GM21526 (cell line): ENCODE data around the gene WWOX.

Experiments used
- ATAC-seq: cut with Tn5 transposase; IDR thresholded peaks from one replicate; pipeline ENCODE4 v1.9.1; 2021; ENCODE audit warnings: moderate library complexity; ENCODE audit not compliant: unreplicated experiment, low FRiP score

WWOX gene

DNA sequence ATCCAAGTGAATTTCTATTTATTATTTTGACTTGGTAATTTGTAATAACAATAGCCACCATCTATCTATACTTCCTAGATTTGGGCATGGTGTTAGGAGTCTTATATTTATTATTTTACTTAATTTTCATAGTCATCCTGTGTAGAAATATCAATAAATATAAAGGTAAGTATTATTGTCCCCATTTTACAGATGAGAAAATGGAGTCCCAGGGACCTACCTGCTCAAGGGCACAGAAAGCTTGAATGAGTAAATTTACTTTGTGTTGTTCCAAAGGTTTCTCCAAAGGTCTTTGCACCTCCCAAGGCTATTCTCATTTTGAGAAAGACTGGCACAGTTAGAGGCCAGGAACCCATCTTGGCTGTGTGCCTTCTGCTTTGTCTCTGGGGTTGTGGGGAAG lies 738.3 kb downstream of the WWOX start:
- ATAC-seq: no peak

DNA sequence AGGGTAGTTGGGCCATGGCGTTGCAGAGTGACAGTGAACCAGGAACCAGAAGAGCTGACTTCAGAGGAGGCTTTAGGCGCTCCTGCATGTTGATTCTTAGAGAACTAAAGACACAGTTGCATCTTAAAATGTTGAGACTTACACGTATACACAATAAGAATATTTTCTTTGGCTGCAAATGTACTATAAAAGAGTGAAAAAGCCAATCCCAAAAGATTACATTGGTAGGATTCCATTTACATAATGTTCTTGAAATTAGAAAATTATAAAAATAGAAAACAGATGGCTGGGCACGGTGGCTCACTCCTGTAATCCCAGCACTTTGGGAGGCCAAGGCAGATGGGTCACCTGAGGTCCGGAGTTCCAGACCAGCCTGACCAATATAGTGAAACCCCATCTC lies 738.8 kb downstream of the WWOX start:
- no peak for ATAC-seq

DNA sequence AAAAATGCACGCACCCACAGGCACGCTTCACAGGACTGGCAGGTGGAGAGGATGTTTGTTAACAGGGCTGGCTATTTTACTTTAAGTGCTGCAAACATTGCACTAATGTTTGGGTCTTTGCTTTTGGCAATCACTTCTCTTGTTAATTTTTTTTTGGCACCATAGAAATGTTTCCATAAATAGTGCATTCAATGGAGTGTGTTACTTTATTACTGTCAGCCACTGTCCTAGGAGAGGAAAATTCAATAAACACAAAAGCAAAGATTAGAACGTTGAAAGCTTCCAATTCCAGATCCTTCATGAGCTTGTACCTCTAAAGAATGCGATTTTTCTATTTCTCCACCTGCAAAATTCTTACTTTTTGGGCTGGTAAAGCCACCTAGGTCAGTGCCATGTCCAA lies 743.5 kb downstream of the WWOX start:
- no peak for ATAC-seq

DNA sequence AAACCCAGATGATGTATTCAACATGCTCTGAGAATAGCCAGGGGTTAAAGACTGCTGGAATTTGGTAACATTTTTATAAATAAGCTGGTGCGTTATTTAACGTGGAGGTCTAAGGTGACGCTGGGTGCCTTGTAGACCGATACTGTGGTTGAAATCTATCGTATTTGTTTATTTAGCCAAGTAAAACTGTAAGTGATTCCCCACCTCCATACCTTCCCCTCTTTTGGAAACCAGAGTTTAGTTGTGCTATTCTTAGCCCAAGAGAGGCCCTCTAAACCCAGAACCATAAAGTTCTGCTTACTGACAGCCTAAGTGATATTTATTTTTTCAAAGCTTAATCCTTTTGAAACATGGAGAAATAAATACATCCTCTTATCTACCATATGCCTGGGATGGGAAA lies 744.5 kb downstream of the WWOX start:
- no peak for ATAC-seq

DNA sequence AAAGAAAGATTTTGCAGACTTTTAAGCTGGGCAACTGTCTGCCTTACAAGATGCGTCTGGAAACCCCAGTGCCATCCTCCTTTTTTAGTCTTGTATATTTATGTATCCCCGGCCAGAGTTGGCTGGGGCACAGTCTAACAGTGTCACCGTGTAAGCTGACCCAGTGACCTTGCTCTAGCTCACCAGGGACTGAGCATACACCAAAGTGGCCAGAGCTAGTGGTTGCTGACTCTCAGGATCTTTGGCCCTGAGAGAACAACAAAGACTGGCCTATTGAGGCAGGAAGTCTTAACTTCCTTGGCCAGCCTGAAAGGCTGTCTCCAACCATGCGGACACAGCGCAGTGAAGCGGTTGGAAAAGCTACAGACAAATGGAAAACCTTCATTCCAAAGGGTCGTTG lies 745.2 kb downstream of the WWOX start:
- no peak for ATAC-seq

DNA sequence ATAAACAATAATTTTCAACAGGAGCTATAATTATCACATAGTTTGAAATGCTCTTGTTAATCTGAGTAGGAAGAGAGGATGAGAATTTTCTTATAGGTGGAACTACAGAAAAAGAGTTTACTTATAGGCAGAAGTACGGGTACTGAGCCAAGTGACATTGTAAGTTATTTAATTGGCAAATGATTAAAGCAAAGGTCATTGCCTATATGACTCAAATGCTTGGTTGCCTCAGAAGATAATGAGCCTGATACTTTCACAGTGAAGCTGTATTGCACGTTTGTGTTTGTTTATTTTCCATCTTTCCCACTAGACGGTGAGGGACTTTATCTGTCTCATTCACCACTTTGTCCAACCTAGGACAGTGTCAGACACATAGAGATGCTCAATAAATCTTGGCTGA lies 751.8 kb downstream of the WWOX start:
- ATAC-seq: no peak

DNA sequence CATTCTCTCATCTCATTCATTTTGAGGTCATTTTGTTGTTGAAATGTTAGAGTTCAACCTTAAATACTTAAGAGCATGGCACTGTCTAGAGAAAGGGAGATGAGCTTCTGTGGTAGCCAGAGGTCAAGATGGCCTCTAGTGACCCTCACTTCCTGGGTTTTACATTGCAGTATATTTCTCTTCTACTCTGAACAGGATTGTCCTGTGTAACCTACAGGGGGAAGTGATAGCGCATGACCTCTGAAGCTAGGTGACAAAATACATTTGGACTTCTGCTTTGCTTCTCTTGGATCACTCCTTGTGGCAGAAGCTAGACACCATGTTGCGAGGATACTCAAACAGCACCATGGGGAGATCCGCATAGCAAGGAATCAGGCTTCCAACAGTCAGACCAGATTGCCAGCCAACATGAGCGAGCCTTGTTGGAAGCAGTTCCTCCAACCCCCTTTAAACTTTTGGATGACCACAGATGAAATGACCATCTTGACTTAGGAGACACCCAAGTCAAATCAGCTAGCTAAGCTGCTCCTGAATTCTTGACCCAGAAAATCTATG lies 752.7 kb downstream of the WWOX start:
- no peak for ATAC-seq

DNA sequence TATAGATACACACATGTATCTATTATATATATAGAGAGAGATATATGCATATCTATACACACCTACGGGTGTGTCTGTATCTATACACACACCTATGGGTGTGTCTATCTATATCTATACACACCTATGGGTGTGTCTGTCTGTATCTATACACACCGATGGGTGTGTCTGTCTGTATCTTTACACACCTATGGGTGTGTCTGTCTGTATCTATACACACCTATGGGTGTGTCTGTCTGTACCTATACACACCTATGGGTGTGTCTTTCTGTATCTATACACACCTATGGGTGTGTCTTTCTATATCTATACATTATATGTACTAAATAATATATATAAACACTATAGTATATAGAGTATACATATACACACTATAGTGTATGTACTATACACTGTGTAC lies 762.6 kb downstream of the WWOX start:
- no peak for ATAC-seq

DNA sequence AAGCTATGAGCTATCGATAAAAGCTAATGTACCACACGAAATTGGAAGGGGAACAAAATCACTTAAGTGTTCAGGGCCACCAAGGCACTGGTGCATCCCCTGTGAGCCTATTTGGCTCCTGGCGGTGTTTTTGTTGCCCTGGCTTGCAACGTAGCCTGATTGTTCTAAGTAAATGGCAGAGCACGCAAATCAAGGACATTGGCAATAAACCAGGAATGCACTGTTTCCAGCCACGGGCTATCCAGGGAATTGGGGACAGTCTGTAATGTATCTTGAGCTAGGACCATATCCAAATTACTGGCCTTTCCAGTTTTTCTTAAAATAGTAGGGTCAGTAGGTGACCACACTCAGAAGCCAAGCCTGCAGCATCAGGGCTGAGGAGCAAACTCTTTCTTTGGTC lies 767.1 kb downstream of the WWOX start:
- no peak for ATAC-seq

DNA sequence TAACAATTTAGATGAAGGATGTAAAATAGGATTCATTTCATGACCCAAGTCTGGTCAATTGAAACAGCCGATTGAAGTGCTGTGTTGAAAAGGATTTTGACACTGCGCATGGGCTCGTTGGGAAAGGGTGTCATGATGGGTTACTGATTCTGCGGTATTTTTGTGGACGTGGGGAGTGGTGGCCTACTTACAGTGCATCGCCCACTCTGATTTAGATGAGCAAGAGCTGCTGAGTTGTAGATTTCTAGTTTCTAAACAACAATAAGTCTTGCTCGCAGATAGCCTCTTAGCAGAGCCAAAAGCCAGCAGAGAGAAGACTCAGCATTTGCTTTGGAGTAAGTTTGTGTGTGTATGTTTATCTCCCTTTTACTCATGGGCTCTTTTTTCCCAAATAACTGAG lies 770.0 kb downstream of the WWOX start:
- no peak for ATAC-seq

DNA sequence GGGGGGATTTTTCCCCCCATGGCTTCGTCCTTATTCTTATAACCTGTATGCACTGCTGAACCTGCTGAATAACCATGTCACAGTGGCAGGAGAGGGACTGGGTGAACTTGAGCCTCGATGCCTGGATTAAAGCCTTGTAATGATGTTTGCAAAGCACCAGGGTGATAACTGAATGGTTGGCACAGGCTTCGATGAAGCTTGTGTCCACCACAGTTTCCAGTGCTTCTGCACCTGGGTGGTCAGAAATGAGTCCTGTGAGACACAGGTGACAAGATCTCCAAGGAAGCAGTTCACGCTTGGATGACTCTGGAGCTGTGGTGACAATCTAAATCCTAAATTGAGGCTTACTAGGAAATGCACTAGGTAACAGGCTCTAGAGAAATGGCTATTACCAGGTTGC lies 771.8 kb downstream of the WWOX start:
- no peak for ATAC-seq

DNA sequence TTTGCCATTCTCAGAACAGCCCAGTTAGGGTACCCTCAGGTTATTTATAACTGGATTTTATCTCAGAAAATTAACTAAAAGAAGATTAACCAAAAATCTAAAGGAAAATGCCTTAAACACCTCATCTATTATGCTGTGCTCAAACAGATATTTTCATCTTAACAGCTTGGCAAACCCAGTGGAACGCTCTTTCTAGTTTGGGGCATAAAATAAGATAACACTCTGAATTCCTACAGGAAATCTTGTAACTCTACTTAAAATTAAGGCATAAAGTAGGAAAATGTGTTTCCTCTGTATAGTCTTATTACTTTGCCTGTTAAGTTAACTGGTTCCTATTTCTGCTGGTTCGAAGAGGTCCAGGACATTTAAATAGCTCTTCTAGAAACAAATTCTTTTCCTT lies 777.2 kb downstream of the WWOX start:
- no peak for ATAC-seq

DNA sequence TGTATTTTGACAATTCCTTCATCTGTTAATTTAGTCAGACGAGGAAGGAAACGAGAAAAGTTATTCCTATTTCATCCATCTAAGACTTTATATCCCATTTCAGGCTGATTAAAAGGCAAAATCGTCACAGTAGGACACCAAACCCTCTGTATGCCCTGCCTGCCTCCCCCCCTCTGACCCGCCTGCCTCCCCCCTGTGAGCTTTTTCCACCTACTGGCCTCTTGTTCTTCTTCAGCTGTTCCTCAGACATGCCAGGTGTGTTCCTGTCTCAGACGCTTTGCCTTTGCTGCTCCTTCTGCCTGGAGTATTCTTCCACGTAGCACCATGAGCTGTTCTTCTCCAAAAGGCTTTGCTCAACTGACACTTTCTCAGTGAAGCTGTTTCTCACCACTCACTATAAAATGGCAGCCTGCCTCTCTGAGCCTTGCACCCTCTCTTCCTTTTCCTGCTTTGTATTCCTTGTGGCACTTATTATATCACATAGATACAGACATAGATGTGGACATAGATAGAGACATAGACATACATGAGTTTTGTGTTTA lies 777.7 kb downstream of the WWOX start:
- ATAC-seq: no peak

DNA sequence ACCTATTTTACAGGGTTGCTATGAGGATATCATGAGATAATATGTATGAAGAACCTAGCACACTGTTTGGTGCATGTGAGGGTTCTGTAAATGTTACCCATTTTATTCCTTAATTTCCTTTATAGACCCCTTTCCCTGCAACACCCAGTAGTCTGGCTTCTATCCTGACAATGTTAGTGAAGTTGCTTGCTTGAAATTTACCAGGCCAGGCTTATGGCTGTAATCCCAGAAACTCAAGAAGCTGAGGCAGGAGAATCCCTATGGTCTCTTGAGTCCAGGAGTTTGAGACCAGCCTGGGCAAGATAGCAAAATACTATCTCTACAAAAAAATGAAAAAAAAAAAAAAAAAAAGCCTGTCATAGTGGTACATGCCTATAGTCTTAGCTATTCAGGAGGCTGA lies 779.1 kb downstream of the WWOX start:
- no peak for ATAC-seq

DNA sequence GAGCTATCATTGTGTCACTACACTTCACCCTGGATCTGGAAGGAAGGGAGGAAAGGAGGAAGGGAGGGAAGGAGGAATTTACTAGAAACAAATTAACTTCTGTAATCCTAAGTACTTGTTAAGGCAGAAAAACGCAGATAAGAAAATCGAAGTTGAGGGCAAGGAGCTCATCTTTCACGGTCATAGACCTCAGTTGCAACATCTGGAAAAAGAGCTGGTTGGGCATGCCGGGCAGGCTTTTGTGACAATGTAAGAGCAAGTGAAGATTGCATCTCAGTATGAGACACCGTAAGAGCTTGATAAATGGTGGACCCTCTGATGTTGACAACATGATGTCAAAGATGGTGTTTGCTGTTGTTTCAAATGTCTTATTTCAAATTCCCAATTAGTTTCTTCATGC lies 779.6 kb downstream of the WWOX start:
- no peak for ATAC-seq

DNA sequence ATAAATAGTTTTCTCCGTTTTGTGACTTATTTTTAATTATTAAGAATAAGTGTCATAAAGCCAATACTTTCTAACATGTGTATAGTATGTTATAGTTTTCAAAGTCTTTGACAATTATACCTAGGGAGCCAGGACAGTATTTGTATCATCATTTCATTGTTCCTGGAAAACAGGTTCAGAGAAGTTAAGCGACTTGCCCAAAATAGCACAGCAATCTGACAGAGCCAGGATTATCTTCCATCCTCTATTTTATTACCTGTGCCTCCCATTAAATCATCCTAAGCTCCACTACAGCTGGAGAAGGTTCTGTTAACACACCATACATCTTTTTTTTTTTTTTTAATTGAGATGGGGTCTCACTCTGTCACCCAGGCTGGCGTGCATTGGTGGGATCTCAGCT lies 782.7 kb downstream of the WWOX start:
- ATAC-seq: no peak

DNA sequence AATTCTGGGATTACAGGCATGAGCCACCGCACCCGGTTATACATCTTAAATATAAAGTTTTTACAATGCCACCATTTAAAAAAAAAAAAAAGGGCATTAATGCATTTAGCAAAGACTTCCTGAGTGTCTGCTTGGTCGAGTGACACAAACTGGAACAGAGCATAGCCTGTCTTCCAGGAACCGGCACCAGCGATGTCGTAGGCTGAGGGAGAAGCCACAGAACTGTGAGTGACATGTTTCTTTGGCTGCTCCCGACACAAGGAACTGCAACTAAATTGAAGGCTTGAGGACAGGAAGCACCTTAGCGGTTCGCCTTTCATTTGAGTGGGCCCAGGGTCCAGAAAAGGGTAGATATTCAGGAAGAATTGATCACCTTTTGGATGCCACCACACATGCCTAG lies 783.3 kb downstream of the WWOX start:
- ATAC-seq: no peak

DNA sequence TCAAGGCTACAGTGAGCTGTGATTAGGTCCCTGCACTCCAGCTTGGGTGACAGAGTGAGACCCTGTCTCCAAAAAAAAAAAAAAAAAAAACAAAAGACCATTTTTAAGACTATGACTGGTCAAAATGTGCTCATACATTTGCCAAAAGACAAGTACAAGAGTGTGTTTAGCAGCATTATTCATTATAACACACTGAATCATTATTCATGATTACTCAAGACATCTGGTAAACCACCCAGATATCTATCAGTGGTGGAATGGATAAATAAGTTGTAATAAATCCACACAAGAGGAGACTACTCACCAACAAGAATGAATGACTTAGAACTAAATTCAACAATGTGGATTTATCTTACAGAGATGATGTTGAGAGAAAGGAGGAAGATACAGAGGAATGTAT lies 784.8 kb downstream of the WWOX start:
- no peak for ATAC-seq

DNA sequence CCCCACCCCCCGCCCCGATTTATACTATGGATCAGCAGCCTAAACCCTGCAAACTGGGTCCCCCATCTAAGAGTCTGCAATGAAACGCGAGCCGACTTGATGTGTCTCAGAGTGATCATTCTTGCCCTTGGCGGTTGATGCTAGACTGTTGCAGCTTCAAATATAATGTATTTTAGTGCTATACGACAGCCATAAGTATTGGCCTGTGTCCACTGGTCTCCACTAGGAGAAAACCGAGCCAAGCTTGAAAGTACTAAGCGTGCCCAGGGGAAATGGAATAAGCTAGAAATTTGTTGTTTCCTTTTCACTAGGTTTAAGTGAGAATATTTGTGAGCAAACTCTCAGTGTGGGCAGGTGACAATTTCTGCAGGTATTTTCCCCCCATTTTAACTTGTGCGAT lies 789.9 kb downstream of the WWOX start:
- no peak for ATAC-seq

DNA sequence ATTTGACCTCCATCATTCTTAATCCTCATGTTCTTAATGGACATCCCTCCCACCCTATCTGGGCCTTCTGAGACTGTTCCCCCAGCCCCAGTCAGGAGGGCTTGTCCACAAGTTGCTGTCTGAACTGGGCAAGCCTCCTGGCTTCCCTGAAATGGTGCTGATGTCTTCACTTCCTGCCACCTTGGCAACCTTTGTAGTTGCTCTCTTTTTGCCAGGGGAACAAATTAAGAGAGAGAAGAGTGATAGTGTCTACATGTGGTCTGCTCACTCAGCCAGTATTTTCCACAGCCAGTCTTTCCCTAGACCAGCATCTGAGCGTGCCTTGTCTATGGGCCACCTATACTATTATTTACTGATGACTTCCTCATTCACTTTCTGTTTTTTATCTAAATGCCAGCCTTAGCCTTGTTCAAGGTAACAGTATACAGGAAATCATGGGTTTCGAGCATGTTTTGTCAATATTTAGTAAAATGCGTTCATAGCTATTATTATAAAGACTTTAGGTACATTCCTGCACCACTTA lies 791.0 kb downstream of the WWOX start:
- ATAC-seq: no peak

DNA sequence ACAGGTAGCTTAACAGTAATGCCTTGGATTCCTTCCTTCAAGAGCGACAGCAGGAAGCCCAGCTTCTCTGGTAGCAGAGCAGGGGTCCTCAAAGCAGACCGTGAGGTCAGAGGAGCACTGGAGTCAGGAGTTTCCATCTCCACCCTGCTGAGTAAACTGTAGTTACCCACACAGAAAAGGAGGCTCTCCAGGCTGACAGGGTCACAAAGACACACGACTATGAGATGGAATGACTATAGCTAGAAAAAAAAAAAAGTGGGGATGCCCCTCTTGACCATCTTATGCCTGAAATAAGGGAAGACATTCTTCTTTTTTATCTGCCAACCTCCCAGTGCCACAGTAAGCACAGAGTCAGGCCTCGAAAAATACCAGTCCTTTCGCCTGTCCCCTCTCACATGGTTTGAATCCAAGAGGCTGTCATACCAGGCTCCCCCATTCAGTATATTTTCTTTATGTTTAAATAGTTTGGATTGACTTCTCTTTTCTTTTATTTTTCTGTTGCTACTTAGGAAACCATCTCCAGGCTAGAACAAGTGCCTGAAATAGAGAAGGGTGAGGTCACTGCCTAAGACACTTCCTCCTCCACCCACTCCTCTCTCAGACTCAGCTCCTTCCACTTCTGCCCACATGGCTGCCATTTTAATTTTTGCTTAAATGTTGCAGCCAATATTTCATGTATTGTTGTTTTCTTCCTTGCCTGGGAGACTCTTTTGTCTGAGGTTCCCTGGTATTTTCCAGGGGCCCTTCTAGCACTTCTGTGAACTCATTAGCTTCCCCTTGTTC lies 793.7 kb downstream of the WWOX start:
- no peak for ATAC-seq

DNA sequence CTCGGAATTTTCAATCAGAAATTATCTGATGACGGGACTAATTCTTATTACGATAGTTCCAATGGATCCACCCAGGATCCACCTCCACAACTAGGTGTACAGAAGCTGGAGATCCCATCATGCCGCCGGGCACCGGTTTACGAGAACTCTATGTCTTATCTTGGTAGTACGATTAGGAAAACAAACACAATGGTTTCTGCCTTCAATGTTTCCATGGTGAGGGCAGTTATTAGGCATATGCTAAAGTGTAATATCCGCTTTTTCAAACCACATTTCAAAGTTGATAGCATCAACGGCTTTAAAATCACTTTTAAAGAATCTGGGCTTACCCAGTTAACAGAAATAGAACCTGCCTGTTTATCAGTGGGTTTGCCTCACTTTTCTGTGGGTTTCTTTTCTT lies 795.4 kb downstream of the WWOX start:
- ATAC-seq: no peak
